NCI-H460 (cell line): ENCODE data around the gene WDR11. TPM values are rescaled to one million over a fixed set of nuclear protein-coding genes. Genes with fewer than 3 reads are reported as not detected.

Experiments
- DNase-seq: peaks from one replicate; pipeline ENCODE4 v3.0.0-alpha.2; 2016; ENCODE audit warnings: low read depth; ENCODE audit errors: extremely low read depth
- polyA plus RNA-seq: library from polyadenylated mRNA; depleted of rRNA; stranded (reverse); fragments of >200 nt; gene quantifications from 2 replicates; pipeline ENCODE4 v1.2.3, GENCODE V29; 2014; cell fraction: nucleus; rRNA removed
- total RNA-seq: library from RNA; depleted of rRNA; stranded (reverse); fragments of >200 nt; shearing (Covaris generic); gene quantifications from 2 replicates; pipeline ENCODE4 v1.2.3, GENCODE V29; 2014; rRNA removed

The WDR11 gene
- total RNA-seq: 76.9 and 77.6 TPM in 2 replicates
- 89.8 and 154 TPM in 2 replicates for polyA plus RNA-seq

GRCh38 chr10:120850911-120851865, at the start of gene WDR11:
WDR11 (plus strand) TSS chr10:120851362; CDS start chr10:120851421, 59 bp downstream.
- peak; percentile 89 for DNase-seq

GRCh38 chr10:120802935-120803334, 48.2 kb upstream of the WDR11 start:
- DNase-seq: no peak

GRCh38 chr10:120803972-120804371, 47.2 kb upstream of the WDR11 start:
- DNase-seq: no peak

GRCh38 chr10:120805014-120805812, 45.9 kb upstream of the WDR11 start:
- no peak for DNase-seq

GRCh38 chr10:120806081-120806480, 45.1 kb upstream of the WDR11 start:
- no peak for DNase-seq

- DNase-seq: no peak
Measured at GRCh38 chr10:120810298-120810697, 40.9 kb upstream of the WDR11 start.

- DNase-seq: no peak
Measured at GRCh38 chr10:120813085-120813484, 38.1 kb upstream of the WDR11 start.

- no peak for DNase-seq
Measured at GRCh38 chr10:120818301-120818700, 32.9 kb upstream of the WDR11 start.

GRCh38 chr10:120819366-120819765, 31.8 kb upstream of the WDR11 start:
- no peak for DNase-seq

- no peak for DNase-seq
Measured at GRCh38 chr10:120823266-120823665, 27.9 kb upstream of the WDR11 start.

- DNase-seq: peak; percentile 30
Measured at GRCh38 chr10:120824881-120825309, 26.3 kb upstream of the WDR11 start.

- DNase-seq: no peak
Measured at GRCh38 chr10:120825878-120826769, 25.0 kb upstream of the WDR11 start.

GRCh38 chr10:120827251-120827875, 23.8 kb upstream of the WDR11 start:
- DNase-seq: no peak

GRCh38 chr10:120828763-120829319, 22.3 kb upstream of the WDR11 start:
- no peak for DNase-seq

GRCh38 chr10:120832106-120832505, 19.1 kb upstream of the WDR11 start:
- DNase-seq: no peak

- no peak for DNase-seq
Measured at GRCh38 chr10:120833222-120833928, 17.8 kb upstream of the WDR11 start.

GRCh38 chr10:120835603-120836002, 15.6 kb upstream of the WDR11 start:
- DNase-seq: no peak

GRCh38 chr10:120838941-120839340, 12.2 kb upstream of the WDR11 start:
- no peak for DNase-seq
